DND-41 (cell line): Measurements from ENCODE around the gene FAM9C.

Source experiments
- CTCF ChIP-seq: IDR thresholded peaks from 2 replicates; pipeline ENCODE4 v1.5.1; 2012; ENCODE audit warnings: borderline replicate concordance, low read length, moderate library complexity, mild to moderate bottlenecking; ENCODE audit not compliant: poor library complexity, severe bottlenecking; ENCODE audit errors: extremely low read depth
- EZH2 ChIP-seq: IDR thresholded peaks from 3 replicates; pipeline ENCODE4 v1.6.1; 2012; ENCODE audit warnings: borderline replicate concordance, low read depth, mild to moderate bottlenecking, moderate library complexity, low read length, inconsistent platforms; ENCODE audit not compliant: severe bottlenecking

- TF ChIP-seq CTCF (no peak), EZH2 (no peak)
Measured at GRCh38 chrX:13067773-13068172, 23.4 kb upstream of the FAM9C start.
